ENCODE results near the gene EFCAB6.

Gene EFCAB6

DNA sequence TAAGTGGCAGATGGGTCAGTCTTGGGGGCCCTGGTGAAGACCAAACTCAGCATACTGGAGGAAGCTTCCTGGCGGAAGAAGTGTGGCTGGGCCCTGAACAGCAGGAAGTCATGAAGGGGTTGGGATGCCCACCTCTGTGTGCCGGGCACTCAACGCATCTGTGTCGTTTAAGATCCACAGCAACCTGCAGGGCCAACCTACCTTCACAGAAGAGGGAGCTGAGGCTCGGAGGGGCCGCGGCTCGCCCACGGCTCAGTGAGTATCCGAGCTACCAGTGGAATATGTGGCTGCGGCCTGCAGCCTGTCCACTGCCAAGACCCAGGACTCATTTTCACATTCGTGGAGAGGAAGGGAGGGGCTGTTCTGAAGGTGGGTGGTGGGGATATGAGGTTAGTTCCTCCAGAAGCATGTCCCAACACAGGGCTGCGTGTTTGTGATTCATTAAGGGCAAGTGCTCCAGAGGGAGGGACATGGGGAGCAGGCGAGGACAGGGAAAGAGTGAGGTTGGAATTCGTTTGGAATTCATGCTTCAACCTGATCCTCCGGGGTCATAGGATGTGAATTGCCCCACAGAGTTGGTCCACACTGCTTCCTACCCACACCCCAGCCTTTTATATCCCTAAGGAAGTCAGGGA, 300.7 kb downstream of the EFCAB6 start:
- TF ChIP-seq, protein P1, sequence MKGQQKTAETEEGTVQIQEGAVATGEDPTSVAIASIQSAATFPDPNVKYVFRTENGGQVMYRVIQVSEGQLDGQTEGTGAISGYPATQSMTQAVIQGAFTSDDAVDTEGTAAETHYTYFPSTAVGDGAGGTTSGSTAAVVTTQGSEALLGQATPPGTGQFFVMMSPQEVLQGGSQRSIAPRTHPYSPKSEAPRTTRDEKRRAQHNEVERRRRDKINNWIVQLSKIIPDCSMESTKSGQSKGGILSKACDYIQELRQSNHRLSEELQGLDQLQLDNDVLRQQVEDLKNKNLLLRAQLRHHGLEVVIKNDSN (IDR thresholded peaks at IDR 0.05) = no peak
- TF ChIP-seq EP300 (IDR thresholded peaks at IDR 0.05; ENCODE audit: borderline replicate concordance) (no peak), CREB1 (IDR thresholded peaks at IDR 0.05; ENCODE audit: low read depth) (no peak), YY1 (IDR thresholded peaks at IDR 0.05; ENCODE audit: low read depth) (no peak), TAF1 (IDR thresholded peaks at IDR 0.05; ENCODE audit: low read depth) (no peak)
- TF ChIP-seq, protein P2, sequence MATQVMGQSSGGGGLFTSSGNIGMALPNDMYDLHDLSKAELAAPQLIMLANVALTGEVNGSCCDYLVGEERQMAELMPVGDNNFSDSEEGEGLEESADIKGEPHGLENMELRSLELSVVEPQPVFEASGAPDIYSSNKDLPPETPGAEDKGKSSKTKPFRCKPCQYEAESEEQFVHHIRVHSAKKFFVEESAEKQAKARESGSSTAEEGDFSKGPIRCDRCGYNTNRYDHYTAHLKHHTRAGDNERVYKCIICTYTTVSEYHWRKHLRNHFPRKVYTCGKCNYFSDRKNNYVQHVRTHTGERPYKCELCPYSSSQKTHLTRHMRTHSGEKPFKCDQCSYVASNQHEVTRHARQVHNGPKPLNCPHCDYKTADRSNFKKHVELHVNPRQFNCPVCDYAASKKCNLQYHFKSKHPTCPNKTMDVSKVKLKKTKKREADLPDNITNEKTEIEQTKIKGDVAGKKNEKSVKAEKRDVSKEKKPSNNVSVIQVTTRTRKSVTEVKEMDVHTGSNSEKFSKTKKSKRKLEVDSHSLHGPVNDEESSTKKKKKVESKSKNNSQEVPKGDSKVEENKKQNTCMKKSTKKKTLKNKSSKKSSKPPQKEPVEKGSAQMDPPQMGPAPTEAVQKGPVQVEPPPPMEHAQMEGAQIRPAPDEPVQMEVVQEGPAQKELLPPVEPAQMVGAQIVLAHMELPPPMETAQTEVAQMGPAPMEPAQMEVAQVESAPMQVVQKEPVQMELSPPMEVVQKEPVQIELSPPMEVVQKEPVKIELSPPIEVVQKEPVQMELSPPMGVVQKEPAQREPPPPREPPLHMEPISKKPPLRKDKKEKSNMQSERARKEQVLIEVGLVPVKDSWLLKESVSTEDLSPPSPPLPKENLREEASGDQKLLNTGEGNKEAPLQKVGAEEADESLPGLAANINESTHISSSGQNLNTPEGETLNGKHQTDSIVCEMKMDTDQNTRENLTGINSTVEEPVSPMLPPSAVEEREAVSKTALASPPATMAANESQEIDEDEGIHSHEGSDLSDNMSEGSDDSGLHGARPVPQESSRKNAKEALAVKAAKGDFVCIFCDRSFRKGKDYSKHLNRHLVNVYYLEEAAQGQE (IDR thresholded peaks at IDR 0.05; ENCODE audit: low read depth) = no peak
- TF ChIP-seq, protein P3, sequence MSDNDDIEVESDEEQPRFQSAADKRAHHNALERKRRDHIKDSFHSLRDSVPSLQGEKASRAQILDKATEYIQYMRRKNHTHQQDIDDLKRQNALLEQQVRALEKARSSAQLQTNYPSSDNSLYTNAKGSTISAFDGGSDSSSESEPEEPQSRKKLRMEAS (IDR thresholded peaks at IDR 0.05) = no peak

DNA sequence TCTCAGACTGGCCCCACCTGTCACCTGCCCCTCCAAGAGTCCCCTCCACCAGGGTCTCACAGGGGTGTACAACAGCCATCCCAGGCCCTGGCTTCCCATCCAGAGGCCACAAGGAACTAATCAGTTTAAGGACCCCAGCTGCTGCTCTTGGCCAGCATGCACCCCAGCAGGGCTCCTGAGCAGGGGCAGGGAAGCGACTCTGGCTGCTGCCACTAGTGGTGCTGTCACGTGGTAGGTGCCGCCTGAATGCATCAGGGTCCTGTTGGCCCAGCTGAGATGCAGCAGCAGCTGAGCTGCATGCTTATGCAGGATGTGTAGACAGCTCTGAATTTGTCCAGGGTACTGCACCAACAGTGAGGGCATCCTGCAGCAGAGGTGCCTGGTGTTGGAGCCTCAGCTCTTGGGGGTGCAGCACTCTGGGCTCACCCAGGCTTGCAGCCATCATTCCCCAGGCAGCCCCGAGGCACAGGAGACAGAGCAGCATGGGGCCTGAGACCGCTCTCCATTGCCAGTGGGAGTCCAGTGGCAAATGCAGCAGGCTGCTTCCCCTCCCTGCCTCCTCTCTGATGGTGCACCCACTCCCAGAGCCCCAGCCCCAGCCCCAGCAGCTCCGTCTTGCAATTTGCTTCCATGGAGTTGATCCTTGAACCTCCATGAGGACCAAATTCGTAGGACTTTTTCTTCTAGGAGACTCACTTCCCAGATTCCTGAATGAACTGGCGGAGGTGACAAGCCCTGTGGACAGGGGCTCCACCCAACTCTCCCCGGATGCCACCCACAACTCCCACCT, 301.6 kb downstream of the EFCAB6 start:
- TF ChIP-seq EGR1 (IDR thresholded peaks at IDR 0.05) = no peak
- TF ChIP-seq, protein P1 (IDR thresholded peaks at IDR 0.05) = no peak
- TF ChIP-seq CEBPB (IDR thresholded peaks at IDR 0.05) = no peak
- no peak for TF ChIP-seq TCF12 (IDR thresholded peaks at IDR 0.05; ENCODE audit: low read depth)
- TF ChIP-seq FOXM1 (IDR thresholded peaks at IDR 0.05; ENCODE audit: borderline replicate concordance, low read depth) = no peak
- no peak for TF ChIP-seq RAD21 (IDR thresholded peaks at IDR 0.05; ENCODE audit: low read depth)
- no peak for TF ChIP-seq TAF1 (IDR thresholded peaks at IDR 0.05; ENCODE audit: low read depth)
- TF ChIP-seq NFIC (IDR thresholded peaks at IDR 0.05) = no peak
- no peak for TF ChIP-seq ZBTB7A (IDR thresholded peaks at IDR 0.05; ENCODE audit: low read depth)
- TF ChIP-seq, protein P3 (IDR thresholded peaks at IDR 0.05) = no peak
- TF ChIP-seq TEAD4 (IDR thresholded peaks at IDR 0.05) = no peak
- TF ChIP-seq YY1 (IDR thresholded peaks at IDR 0.05; ENCODE audit: low read depth) = no peak
- no peak for TF ChIP-seq CREB1 (IDR thresholded peaks at IDR 0.05; ENCODE audit: low read depth)
- TF ChIP-seq, protein P2 (IDR thresholded peaks at IDR 0.05; ENCODE audit: low read depth) = no peak
- TF ChIP-seq EP300 (IDR thresholded peaks at IDR 0.05; ENCODE audit: borderline replicate concordance) = no peak

DNA sequence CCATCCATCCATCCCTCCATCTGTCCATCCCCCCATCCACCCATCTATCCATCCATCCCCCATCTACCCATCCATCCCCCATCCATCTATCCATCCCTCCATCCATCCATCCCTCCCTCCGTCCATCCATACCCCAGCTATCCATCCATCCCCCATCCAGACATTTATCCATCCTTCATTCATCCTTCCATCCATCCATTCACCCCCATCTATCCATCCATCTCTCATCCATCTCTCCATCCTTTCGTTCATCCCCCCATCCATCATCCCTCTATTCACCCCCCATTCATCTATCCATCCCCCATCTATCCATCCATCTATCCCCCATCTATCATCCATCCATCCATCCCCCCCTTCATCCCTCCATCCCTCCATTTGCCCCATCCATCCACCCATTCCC, 302.8 kb downstream of the EFCAB6 start:
- TF ChIP-seq RAD21 (IDR thresholded peaks at IDR 0.05; ENCODE audit: low read depth) (no peak), EP300 (IDR thresholded peaks at IDR 0.05; ENCODE audit: borderline replicate concordance) (no peak)

DNA sequence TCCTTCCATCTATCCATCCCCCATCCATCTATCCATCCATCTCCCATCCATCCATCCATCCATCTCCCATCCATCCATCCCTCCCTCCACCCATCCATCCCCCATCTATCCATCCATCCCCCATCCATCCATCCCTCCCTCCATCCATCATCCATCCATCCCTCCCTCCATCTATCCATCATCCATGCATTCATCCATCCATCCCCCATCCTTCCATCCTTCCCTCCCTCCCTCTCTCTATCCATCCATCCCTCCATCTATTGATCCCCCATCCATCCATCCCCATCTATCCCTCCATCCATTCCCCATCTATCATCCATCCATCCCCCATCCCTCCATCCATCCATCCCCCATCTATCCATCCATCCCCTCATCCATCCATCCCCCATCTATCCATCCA, 303.6 kb downstream of the EFCAB6 start:
- TF ChIP-seq NFIC (IDR thresholded peaks at IDR 0.05) = no peak
- TF ChIP-seq EP300 (IDR thresholded peaks at IDR 0.05; ENCODE audit: borderline replicate concordance) = no peak
- no peak for TF ChIP-seq RAD21 (IDR thresholded peaks at IDR 0.05; ENCODE audit: low read depth)
- TF ChIP-seq, protein P1 (IDR thresholded peaks at IDR 0.05) = no peak
- no peak for TF ChIP-seq TCF12 (IDR thresholded peaks at IDR 0.05; ENCODE audit: low read depth)
- no peak for TF ChIP-seq TAF1 (IDR thresholded peaks at IDR 0.05; ENCODE audit: low read depth)
- TF ChIP-seq CEBPB (IDR thresholded peaks at IDR 0.05) = no peak
- TF ChIP-seq, protein P2 (IDR thresholded peaks at IDR 0.05; ENCODE audit: low read depth) = no peak
- TF ChIP-seq, protein P3 (IDR thresholded peaks at IDR 0.05) = no peak
- no peak for TF ChIP-seq FOXM1 (IDR thresholded peaks at IDR 0.05; ENCODE audit: borderline replicate concordance, low read depth)
- TF ChIP-seq TEAD4 (IDR thresholded peaks at IDR 0.05) = no peak
- no peak for TF ChIP-seq EGR1 (IDR thresholded peaks at IDR 0.05)
- TF ChIP-seq YY1 (IDR thresholded peaks at IDR 0.05; ENCODE audit: low read depth) = no peak
- TF ChIP-seq ZBTB7A (IDR thresholded peaks at IDR 0.05; ENCODE audit: low read depth) = no peak
- TF ChIP-seq CREB1 (IDR thresholded peaks at IDR 0.05; ENCODE audit: low read depth) = no peak

All from Ishikawa (cell line).